HepG2 (cell line): ENCODE data around the gene PCOLCE2. TPM values are rescaled to one million over a fixed set of nuclear protein-coding genes. Genes with fewer than 3 reads are reported as not detected.
A peak's percentile ranks its signal among the peaks of the same experiment; 100 is the strongest.

Source experiments
- CC2D1A ChIP-seq: sonication (generic); formaldehyde crosslinking; IDR thresholded peaks from 2 replicates; pipeline ENCODE4 v1.8.1; 2023; ENCODE audit warnings: mild to moderate bottlenecking, missing genetic modification reagents
- FOXA3 ChIP-seq: IDR thresholded peaks from 2 replicates; pipeline ENCODE4 v1.6.1; 2016; ENCODE audit warnings: missing genetic modification reagents, missing compliant biosample characterization
- FOXJ3 ChIP-seq: sonication (generic); formaldehyde crosslinking; IDR thresholded peaks from 2 replicates; pipeline ENCODE4 v1.4.0; 2020; ENCODE audit warnings: missing genetic modification reagents, mild to moderate bottlenecking, borderline replicate concordance
- FOXO1 ChIP-seq: sonication (generic); formaldehyde crosslinking; IDR thresholded peaks from 2 replicates; pipeline ENCODE4 v1.4.0; 2020; ENCODE audit warnings: missing genetic modification reagents
- NFIC ChIP-seq: IDR thresholded peaks from 2 replicates; pipeline ENCODE4 v1.6.1; 2012; ENCODE audit warnings: mild to moderate bottlenecking, low read length, inconsistent platforms
- ZNF292 ChIP-seq: sonication (generic); formaldehyde crosslinking; IDR thresholded peaks from 2 replicates; pipeline ENCODE4 v1.8.1; 2022; ENCODE audit warnings: mild to moderate bottlenecking, low read depth, missing genetic modification reagents, borderline replicate concordance
- ZNF331 ChIP-seq: sonication (generic); formaldehyde crosslinking; IDR thresholded peaks from 2 replicates; pipeline ENCODE4 v1.4.0; 2020; ENCODE audit warnings: missing genetic modification reagents
- ZNF747 ChIP-seq: sonication (generic); formaldehyde crosslinking; IDR thresholded peaks from 2 replicates; pipeline ENCODE4 v1.8.1; 2023; ENCODE audit warnings: missing genetic modification reagents, mild to moderate bottlenecking, borderline replicate concordance
- ZNF749 ChIP-seq: sonication (generic); formaldehyde crosslinking; IDR thresholded peaks from 2 replicates; pipeline ENCODE4 v1.8.0; 2022; ENCODE audit warnings: mild to moderate bottlenecking, missing genetic modification reagents, moderate library complexity, borderline replicate concordance
- polyA plus RNA-seq, 8 experiments: library from polyadenylated mRNA; depleted of rRNA in 3 of 8; stranded (reverse) in 7 of 8; unstranded in 1 of 8; fragments of >200 nt; fragmentation: Illumina TruSeq in 4 of 8; extraction: Trizol in 4 of 8; gene quantifications; 2 replicates each; pipeline versions ENCODE4 v1.2.1 to v1.2.3, GENCODE V29; 2011 to 2016; ENCODE audit warnings: low read depth in 4 of 8, missing spikeins in 1 of 8, mixed read lengths in 1 of 8; ENCODE audit not compliant: insufficient read depth in 1 of 8
- total RNA-seq, 5 experiments: library from RNA; depleted of rRNA; stranded (reverse); fragments of >200 nt; fragmentation: Illumina TruSeq; extraction: Trizol; gene quantifications; 2 replicates each; pipeline ENCODE4 v1.2.3, GENCODE V29; 2016; ENCODE audit warnings: low read depth in 1 of 5
- TF ChIP-seq, protein P1 (sequence below): sonication (generic); formaldehyde crosslinking; IDR thresholded peaks from 2 replicates; pipeline ENCODE4 v1.4.0; 2020; ENCODE audit warnings: mild to moderate bottlenecking, missing genetic modification reagents

The PCOLCE2 gene
- total and polyA plus RNA-seq, 2 of the 13 experiments (the other 11 are each of a cell fraction or from before 2014, with no cell fraction given): 0.71 to 2.0 TPM

DNA sequence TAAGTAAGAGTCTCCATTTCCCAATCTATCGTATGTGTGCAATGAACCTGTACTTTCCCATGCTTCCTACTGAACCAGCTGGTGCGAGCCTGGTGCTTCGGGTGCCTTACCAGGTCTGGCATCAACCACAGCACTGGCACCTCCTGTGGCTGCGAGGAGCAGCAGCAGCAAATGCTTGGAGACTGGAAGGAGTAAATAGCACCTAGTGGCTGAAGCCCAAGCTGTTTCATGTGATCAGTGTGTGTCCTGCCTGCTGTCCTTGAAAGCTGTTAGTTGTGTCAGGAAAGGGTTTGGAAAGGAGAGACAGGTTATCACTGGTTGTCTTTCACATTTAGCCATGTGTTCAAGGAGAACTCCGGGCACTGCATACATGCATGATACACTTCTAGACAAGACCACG, 31.8 kb downstream of the PCOLCE2 start (continued):
- TF ChIP-seq, protein P1, sequence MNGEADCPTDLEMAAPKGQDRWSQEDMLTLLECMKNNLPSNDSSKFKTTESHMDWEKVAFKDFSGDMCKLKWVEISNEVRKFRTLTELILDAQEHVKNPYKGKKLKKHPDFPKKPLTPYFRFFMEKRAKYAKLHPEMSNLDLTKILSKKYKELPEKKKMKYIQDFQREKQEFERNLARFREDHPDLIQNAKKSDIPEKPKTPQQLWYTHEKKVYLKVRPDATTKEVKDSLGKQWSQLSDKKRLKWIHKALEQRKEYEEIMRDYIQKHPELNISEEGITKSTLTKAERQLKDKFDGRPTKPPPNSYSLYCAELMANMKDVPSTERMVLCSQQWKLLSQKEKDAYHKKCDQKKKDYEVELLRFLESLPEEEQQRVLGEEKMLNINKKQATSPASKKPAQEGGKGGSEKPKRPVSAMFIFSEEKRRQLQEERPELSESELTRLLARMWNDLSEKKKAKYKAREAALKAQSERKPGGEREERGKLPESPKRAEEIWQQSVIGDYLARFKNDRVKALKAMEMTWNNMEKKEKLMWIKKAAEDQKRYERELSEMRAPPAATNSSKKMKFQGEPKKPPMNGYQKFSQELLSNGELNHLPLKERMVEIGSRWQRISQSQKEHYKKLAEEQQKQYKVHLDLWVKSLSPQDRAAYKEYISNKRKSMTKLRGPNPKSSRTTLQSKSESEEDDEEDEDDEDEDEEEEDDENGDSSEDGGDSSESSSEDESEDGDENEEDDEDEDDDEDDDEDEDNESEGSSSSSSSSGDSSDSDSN (CRISPR knock-in tag): no peak
- TF ChIP-seq ZNF331 (CRISPR knock-in tag): no peak
- TF ChIP-seq ZNF747 (CRISPR knock-in tag): no peak
- peak; percentile 64; the same call in 1 of the 2 replicates for TF ChIP-seq FOXO1 (CRISPR knock-in tag)
- TF ChIP-seq FOXJ3 (CRISPR knock-in tag): peak; percentile 46; the same call in 1 of the 2 replicates
- TF ChIP-seq ZNF292 (CRISPR knock-in tag): peak; percentile 85; the same call in 1 of the 2 replicates
- TF ChIP-seq FOXA3 (CRISPR knock-in tag): peak; percentile 81
- TF ChIP-seq NFIC: no peak
- no peak for TF ChIP-seq CC2D1A (CRISPR knock-in tag)
- TF ChIP-seq ZNF749: no peak
